SH-SY5Y (cell line): Measurements from ENCODE around the gene AKR1B1.
A peak's percentile ranks its signal among the peaks of the same experiment; 100 is the strongest.

Experiments
- GATA2 ChIP-seq: IDR thresholded peaks from 2 replicates; pipeline ENCODE4 v1.6.1; 2011; ENCODE audit warnings: mild to moderate bottlenecking, low read depth, low read length
- GATA3 ChIP-seq: IDR thresholded peaks from 2 replicates; pipeline ENCODE4 v1.6.1; 2011; ENCODE audit warnings: low read depth, mild to moderate bottlenecking, low read length, moderate library complexity

The AKR1B1 gene

GRCh38 chr7:134420424-134421125, 38.3 kb downstream of the AKR1B1 start:
- peak; percentile 27 for TF ChIP-seq GATA2
- TF ChIP-seq GATA3 = no peak

DNA sequence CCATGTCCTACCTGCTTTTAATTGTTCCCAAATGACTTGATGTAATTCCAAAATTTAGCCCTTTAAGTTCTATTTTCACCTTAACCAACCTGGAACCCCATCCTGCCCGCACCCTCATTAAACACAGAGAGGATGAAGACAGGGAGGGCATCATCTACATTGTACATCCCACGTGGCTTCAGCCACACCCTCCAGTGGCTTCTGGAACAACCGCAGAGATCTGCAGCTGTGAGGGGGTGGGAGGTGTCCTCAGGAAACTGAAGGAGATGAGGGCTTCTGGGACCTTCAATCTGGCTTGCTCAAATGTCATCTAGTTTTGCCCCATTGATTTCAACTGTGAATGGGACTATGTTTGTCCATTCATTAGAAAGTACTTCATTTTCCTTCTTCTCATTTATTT, 39.0 kb downstream of the AKR1B1 start:
- TF ChIP-seq GATA3 (no peak), GATA2 (no peak)

DNA sequence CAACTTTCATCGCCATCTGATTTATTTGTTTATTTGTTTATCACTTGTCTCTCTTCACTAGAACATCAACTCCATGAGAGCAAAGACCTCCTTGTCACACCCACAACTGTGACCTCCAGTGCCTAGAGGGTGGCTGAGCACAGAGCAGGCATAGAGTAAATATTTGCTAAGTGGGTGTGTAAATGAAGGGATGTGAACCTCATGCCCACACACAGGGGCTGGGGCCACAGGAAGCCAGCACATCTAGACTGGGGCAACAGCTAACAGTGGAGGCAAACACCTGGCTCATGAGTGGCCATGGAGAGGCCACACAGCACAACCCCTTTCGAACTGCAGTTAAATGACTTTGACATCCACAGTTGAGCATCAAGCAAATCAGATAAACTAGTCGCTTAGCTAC, 39.8 kb downstream of the AKR1B1 start:
- TF ChIP-seq GATA3 = no peak
- TF ChIP-seq GATA2 = no peak

DNA sequence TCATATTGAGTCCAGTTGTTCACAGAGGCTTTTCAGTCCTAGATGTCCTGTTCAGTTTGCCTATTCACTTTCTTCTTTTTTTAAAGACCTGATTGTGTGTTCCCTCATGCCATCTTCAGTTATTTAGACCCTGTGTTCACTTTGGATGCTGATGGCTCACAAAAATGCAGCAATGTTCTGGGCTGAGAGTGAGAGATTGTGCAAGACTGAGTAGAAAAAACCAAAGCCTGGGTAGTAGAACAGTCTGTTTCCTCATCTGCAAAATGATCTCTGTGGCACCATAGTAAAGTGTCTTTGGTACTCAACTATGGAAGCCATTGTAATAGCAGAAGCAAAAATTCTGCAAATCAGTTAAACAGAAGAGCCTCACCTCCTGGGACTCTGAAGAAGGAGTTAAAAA, 43.2 kb downstream of the AKR1B1 start:
- TF ChIP-seq GATA3 = no peak
- TF ChIP-seq GATA2 = no peak

- no peak for TF ChIP-seq GATA2
- TF ChIP-seq GATA3 = no peak
Measured at GRCh38 chr7:134414109-134414508, 44.8 kb downstream of the AKR1B1 start.

GRCh38 chr7:134407311-134407710, 51.6 kb downstream of the AKR1B1 start:
- TF ChIP-seq GATA2 (no peak), GATA3 (no peak)

DNA sequence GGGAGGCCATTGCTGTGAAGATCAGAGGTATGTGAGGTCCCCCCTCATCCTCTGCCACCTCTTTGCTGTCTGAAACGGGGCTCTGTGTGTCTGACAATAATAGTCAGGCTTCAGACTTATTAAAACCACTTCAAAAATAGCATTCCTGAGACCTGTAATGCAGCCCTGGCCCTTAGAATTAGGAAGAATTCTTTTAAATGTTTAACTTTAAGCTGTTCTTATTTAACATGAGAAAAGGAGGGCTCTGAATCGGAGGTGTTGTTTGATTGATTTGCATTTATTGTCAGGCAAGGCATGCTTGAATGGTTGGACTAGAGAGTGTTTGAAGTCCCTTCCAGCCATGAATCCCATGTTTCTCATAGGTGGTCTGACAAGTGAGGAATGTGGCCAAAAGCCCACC, 52.5 kb downstream of the AKR1B1 start:
- TF ChIP-seq GATA3 = no peak
- TF ChIP-seq GATA2 = no peak

DNA sequence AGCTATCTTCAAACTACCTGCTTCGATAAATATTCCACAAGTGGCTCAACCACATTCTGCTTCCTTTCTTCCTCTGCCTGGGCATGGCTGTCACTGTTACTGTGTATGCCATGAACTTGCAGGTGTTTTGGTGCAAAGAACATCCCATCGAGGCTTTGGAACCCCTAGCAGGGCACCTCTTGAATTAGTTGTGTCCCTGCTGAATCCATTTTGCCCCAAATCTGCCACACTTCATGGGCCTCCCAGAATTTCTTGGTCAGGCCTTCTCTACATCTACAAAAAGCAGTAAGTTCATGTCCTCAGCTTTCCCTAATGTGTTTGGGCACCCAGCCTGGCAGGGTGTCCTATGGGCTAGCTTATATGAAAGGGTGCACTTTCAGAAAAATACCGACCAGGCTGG, 53.6 kb downstream of the AKR1B1 start:
- no peak for TF ChIP-seq GATA2
- TF ChIP-seq GATA3 = no peak

- TF ChIP-seq GATA2 (no peak), GATA3 (no peak)
Measured at GRCh38 chr7:134403062-134403461, 55.8 kb downstream of the AKR1B1 start.

GRCh38 chr7:134400859-134401258, 58.0 kb downstream of the AKR1B1 start:
- TF ChIP-seq GATA2 (no peak), GATA3 (no peak)

- TF ChIP-seq GATA2 = no peak
- TF ChIP-seq GATA3 = no peak
Measured at GRCh38 chr7:134396031-134396430, 62.9 kb downstream of the AKR1B1 start.

DNA sequence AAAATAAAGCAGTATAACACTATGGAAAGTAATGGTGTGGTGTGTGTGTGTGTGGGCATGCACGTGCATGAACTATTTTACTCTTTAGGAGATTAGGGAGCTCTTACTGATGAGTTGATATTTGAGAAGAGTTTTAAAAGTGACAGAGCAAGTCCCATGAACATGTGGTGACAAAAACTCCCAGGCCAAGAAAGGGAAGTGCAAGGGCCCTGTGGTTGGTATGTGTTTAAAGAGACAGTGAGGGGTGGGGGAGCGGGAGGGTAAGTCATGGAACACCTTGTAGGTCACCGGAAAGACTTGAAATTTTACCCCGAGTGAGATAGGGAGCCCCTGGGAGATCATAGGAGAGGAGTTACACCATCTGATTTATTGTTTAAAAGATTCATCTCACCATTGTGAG, 63.3 kb downstream of the AKR1B1 start:
- TF ChIP-seq GATA2 (no peak), GATA3 (no peak)

DNA sequence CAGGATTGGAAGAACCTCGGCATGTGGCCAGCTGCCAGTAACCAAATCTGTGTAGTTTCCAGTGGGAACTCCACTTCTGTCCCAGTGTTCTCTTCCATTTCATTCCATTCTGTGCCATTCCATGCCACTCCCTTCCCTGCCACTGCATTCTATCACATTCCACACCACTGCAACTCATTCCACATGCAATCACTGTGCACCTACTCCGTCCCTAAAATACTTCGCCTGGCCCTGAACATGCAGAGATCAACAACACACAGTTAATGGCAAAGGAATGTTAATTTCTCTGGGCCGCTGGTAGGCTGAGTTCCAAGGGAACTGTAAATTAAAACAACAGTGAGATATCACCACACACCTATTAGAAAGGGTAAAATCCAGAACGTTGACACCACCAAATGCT, 64.8 kb downstream of the AKR1B1 start:
- TF ChIP-seq GATA2 (no peak), GATA3 (no peak)
